AML-193 (cell line): Measurements from ENCODE around the gene TLN1.

Experiments used
- DNase-seq, 2 experiments: peaks; one replicate each; lab custom pipeline; 2025; lab: John Stamatoyannopoulos, UW

TLN1 gene

DNA sequence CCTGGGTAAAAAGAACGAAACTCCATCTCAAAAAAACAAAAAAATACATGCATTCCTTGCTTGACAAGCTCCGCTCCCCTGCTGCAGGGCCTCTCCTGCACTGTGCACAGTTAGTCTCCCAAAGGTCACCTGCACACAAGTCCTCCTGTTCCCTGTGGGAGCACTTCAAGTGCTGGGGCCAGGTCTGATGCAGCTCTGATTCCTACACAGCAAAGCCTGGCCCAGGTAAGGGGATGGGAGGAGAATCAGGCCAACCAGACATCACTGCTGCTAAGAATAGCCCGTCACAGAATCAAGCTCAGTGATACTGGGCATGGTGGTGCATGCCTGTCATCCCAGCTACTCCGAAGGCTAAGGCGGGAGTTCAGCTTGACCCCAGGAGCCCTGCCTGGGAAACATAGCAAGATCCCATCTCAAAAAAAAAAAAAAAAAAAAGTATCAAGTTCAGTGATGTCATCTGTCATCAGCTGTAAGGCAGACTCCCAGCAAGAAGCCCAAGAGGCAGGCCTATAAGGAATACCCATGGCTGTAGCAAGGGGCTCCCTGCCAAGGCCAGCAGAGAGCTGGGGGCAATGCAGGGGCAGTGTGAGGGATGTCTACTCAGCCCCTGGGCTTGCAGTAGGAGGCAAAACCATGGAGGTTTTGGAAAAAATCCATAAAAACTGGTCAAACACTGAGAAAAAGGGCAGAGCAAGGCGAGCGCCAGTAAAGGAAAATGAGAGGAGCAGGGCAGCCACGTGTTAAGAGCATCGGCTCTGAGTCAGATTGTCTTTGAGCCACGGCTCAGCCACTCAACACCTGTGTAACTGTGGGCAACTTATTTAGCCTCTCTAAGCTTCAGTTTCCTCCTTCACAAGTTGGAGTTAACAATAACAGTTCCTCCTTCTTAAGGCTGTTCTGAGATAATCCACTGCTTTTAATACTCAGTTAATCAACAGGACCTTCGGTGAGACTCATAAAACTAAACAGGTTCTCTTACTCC, 45.5 kb downstream of the TLN1 start:
- DNase-seq = no peak

GRCh38 chr9:35685506-35685905, 46.5 kb downstream of the TLN1 start:
- no peak for DNase-seq

GRCh38 chr9:35684921-35685320, 47.1 kb downstream of the TLN1 start:
- no peak for DNase-seq

DNA sequence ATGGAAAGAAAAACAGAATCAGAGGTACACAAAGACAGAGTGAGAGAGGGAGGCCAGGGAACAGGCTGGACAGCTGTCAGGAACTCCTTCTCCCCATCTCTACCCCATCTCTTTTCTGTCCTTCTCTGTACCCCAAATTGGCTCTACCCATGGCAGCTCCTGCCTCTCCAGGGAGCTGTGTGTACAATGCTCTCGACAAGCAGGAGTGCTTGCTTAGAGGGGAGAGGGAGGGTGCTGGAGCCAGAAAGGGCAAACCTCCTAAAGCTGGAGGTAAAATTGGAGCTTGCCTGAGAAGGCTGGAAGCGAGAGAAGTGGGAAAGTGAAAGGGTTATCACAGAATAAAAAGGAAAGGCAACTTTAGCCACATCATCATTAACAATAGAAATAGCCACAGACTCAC, 48.7 kb downstream of the TLN1 start:
- no peak for DNase-seq

DNA sequence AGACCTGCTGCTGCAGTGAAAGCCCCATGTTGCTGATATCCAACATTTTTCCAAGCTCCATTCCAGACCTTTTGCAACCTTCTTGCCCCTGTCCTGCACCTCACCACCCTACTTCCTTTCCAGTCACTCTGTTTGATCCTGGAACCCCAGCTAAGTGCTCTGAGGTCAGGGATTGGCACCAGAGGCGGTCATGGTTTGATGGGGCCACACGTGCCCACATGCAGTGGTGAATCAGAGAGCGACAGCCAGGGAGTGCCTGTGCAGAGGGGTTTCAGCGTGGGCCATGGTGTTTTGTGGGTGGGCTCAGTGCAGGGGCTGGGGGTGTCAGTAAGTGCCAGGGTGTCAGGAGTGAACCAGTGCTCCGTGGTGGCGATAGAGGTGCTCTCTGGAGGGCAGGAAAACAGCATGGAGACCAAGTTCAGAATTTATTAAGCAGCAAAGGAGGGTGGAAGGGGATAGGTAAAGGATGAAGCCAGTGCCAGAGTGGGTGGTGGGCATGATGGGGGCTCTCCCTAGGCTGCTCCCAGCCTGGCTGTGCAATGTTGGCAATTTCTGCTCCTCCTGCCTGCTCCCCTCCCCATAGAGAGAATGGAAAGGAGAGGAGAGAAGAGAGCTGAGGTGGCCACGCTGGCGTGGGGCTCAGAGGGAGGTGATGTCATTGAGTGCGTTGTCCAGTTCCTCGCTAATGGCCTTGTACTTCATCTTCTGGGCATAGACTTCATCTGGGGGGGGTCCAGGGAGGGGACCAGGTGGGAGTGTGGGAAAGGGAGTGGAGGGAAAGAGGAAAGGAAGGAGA, 49.3 kb downstream of the TLN1 start:
- no peak for DNase-seq

GRCh38 chr9:35682051-35682450, 49.9 kb downstream of the TLN1 start:
- no peak for DNase-seq

- DNase-seq = no peak
These were observed 50.5 kb downstream of the TLN1 start for GRCh38 chr9:35681341-35682002.

DNA sequence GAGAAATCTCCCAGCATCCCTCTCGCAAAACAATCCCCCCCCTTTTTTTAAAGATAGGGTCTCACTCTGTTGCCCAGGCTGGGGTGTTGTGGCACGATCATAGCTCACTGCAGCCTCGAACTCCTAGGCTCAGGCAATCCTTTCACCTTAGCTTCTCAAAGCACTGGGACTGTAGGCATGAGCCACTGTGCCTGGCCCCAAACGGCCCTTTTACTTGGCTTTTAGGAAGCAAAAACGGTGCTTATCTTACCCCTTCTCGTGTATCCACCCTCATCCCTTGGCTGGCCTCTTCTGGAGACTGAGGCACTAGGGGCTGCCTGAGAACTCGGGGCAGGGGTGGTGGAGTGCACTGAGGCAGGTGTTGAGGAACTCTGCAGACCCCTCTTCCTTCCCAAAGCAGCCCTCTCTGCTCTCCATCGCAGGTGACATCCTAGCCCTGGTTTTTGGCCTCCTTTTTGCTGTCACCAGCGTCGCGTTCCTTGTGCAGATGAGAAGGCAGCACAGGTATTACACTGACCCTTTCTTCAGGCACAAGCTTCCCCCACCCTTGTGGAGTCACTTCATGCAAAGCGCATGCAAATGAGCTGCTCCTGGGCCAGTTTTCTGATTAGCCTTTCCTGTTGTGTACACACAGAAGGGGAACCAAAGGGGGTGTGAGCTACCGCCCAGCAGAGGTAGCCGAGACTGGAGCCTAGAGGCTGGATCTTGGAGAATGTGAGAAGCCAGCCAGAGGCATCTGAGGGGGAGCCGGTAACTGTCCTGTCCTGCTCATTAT, 51.5 kb downstream of the TLN1 start:
- no peak for DNase-seq

DNA sequence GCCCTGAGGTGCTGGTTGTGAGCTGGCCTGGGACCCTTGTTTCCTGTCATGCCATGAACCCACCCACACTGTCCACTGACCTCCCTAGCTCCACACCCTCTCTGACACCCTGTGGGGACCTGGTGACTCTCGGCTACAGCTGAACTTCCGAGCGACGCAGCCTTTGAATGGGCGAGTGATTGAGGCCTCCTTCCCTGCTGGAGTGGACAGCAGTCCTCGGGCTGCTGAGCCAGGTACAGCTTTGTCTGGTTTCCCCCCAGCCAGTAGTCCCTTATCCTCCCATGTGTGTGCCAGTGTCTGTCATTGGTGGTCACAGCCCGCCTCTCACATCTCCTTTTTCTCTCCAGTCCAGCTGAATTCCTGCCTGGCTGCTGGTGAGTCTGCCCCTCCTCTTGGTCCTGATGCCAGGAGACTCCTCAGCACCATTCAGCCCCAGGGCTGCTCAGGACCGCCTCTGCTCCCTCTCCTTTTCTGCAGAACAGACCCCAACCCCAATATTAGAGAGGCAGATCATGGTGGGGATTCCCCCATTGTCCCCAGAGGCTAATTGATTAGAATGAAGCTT, 52.1 kb downstream of the TLN1 start:
- DNase-seq = no peak

DNA sequence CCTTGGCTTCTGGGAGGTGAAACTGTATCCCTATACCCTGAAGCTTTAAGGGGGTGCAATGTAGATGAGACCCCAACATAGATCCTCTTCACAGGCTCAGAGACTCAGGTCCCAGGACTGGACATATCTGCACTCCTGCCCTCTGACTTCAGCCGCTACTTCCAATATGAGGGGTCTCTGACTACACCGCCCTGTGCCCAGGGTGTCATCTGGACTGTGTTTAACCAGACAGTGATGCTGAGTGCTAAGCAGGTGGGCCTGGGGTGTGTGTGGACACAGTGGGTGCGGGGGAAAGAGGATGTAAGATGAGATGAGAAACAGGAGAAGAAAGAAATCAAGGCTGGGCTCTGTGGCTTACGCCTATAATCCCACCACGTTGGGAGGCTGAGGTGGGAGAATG, 52.9 kb downstream of the TLN1 start:
- DNase-seq = no peak

DNA sequence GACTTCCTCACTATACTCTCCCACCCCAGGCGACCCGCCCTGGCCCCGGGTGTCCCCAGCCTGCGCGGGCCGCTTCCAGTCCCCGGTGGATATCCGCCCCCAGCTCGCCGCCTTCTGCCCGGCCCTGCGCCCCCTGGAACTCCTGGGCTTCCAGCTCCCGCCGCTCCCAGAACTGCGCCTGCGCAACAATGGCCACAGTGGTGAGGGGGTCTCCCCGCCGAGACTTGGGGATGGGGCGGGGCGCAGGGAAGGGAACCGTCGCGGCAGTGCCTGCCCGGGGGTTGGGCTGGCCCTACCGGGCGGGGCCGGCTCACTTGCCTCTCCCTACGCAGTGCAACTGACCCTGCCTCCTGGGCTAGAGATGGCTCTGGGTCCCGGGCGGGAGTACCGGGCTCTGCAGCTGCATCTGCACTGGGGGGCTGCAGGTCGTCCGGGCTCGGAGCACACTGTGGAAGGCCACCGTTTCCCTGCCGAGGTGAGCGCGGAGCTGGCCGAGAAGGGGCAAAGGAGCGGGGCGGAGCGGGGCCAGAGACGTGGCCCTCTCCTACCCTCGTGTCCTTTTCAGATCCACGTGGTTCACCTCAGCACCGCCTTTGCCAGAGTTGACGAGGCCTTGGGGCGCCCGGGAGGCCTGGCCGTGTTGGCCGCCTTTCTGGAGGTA, 56.1 kb downstream of the TLN1 start:
- DNase-seq = no peak

DNA sequence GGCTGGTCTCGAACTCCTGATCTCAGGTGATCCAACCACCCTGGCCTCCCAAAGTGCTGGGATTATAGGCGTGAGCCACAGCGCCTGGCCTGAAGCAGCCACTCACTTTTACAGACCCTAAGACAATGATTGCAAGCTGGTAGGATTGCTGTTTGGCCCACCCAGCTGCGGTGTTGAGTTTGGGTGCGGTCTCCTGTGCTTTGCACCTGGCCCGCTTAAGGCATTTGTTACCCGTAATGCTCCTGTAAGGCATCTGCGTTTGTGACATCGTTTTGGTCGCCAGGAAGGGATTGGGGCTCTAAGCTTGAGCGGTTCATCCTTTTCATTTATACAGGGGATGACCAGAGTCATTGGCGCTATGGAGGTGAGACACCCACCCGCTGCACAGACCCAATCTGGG, 56.8 kb downstream of the TLN1 start:
- no peak for DNase-seq

GRCh38 chr9:35674025-35674361, 58.0 kb downstream of the TLN1 start:
- DNase-seq = no peak

DNA sequence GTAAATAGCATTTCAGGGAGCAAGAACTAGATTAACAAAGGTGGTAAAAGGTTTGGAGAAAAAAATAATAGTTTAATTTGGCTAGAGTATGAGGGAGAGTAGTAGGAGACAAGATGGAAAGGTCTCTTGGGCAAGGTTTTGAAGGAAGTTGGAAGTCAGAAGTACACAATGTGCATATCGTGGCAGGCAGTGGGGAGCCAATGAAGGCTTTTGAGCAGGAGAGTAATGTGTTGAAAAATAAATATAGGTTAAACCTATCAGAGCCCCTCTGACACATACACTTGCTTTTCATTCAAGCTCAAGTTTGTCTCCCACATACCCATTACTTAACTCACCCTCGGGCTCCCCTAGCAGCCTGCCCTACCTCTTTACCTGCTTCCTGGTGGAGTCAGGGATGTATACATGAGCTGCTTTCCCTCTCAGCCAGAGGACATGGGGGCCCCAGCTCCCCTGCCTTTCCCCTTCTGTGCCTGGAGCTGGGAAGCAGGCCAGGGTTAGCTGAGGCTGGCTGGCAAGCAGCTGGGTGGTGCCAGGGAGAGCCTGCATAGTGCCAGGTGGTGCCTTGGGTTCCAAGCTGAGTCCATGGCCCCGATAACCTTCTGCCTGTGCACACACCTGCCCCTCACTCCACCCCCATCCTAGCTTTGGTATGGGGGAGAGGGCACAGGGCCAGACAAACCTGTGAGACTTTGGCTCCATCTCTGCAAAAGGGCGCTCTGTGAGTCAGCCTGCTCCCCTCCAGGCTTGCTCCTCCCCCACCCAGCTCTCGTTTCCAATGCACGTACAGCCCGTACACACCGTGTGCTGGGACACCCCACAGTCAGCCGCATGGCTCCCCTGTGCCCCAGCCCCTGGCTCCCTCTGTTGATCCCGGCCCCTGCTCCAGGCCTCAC, 58.6 kb downstream of the TLN1 start, which contains the start of gene CA9:
TSS of gene CA9 (plus strand) at position 797 of the 893 bp plus-strand sequence. CDS start at position 829, 32 bp downstream.
- DNase-seq = no peak

- no peak for DNase-seq
These were observed 62.5 kb downstream of the TLN1 start for GRCh38 chr9:35669331-35670145.

DNA sequence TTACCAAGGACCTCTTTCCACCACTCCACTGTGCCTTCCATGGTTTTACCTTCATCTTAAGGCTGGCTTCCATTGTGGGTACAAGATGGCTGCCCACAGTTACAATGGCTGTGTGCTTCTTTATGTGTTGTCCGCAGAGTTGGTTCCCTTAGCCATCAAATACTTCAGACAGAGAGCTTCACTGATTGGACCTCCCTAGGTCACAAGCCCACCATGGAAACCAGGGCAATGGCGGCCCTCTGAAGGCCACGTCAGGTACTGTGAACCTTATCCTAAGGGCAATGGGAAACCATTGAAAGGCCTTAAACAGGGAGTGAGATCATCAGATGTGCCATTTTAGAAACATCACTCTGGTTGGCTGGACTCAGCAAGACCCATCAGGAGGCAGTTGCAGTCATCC, 64.1 kb downstream of the TLN1 start:
- no peak for DNase-seq

DNA sequence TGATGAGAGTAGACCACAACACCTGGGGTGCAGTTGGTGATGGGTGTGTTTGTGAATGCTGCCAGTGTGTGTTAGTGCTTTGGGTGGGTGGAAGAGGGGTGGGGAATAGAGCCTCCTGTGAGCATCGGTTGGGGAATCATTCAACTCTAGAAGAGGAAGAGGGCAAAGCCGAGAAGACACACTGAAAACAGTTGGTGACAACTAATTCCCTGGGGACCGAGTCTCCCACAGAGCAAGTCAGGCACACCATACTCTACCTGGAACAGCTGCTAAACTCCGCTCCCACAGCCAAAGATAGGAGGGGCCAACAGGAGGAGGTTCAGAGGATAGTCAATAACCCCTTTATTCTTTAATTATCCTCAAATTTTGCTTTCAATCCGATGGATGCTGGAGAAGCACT, 65.4 kb downstream of the TLN1 start:
- DNase-seq = no peak

DNA sequence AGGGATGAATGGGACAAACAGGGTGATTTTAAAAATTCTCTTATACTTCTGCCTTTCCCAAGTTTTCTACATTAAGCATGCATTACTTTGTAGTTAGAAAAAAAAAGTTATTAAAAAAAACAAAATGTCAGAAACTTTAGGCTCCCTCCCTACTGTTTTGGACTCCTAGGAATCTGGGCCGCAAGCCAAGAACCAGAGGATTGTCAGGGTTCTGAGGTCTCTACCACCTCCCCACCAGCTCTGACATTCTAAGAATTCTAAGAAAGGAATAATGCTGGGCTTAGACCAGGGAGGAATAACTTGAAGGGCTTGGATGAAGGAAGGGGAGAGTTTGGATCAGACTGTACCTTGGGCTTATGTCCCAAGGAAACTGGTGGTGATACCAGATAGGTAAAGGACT, 66.0 kb downstream of the TLN1 start:
- DNase-seq = no peak

GRCh38 chr9:35665471-35665818, 66.5 kb downstream of the TLN1 start:
- DNase-seq = no peak
